ENCODE data around the gene CAPN3.
A peak's percentile ranks its signal among the peaks of the same experiment; 100 is the strongest.

The CAPN3 gene

GRCh38 chr15:42363942-42364341 is 4.6 kb downstream of the CAPN3 start:
- DNase-seq (ENCODE audit: low read depth in 1 of 2, low spot score in 1 of 2) = no peak
- H3K27me3 ChIP-seq (ENCODE audit: insufficient read depth, poor library complexity, severe bottlenecking) = no peaks in the 10 kb centered on the region
- H3K4me3 ChIP-seq (replicated peaks; ENCODE audit: insufficient read depth, low read length) = no peak overlapping the region
- no peak overlapping the region for H3K27ac ChIP-seq (replicated peaks)
- TF ChIP-seq, protein P1, sequence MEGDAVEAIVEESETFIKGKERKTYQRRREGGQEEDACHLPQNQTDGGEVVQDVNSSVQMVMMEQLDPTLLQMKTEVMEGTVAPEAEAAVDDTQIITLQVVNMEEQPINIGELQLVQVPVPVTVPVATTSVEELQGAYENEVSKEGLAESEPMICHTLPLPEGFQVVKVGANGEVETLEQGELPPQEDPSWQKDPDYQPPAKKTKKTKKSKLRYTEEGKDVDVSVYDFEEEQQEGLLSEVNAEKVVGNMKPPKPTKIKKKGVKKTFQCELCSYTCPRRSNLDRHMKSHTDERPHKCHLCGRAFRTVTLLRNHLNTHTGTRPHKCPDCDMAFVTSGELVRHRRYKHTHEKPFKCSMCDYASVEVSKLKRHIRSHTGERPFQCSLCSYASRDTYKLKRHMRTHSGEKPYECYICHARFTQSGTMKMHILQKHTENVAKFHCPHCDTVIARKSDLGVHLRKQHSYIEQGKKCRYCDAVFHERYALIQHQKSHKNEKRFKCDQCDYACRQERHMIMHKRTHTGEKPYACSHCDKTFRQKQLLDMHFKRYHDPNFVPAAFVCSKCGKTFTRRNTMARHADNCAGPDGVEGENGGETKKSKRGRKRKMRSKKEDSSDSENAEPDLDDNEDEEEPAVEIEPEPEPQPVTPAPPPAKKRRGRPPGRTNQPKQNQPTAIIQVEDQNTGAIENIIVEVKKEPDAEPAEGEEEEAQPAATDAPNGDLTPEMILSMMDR (IDR thresholded peaks at IDR 0.05; ENCODE audit: insufficient read depth, low read length) = no peak
- TF ChIP-seq SPI1 (IDR thresholded peaks at IDR 0.05; ENCODE audit: borderline replicate concordance, low read depth) (no peak), GABPA (IDR thresholded peaks at IDR 0.05; ENCODE audit: low read depth) (no peak), POLR2AphosphoS5 (IDR thresholded peaks at IDR 0.05; ENCODE audit: low read depth) (no peak)
- TF ChIP-seq, protein P2, sequence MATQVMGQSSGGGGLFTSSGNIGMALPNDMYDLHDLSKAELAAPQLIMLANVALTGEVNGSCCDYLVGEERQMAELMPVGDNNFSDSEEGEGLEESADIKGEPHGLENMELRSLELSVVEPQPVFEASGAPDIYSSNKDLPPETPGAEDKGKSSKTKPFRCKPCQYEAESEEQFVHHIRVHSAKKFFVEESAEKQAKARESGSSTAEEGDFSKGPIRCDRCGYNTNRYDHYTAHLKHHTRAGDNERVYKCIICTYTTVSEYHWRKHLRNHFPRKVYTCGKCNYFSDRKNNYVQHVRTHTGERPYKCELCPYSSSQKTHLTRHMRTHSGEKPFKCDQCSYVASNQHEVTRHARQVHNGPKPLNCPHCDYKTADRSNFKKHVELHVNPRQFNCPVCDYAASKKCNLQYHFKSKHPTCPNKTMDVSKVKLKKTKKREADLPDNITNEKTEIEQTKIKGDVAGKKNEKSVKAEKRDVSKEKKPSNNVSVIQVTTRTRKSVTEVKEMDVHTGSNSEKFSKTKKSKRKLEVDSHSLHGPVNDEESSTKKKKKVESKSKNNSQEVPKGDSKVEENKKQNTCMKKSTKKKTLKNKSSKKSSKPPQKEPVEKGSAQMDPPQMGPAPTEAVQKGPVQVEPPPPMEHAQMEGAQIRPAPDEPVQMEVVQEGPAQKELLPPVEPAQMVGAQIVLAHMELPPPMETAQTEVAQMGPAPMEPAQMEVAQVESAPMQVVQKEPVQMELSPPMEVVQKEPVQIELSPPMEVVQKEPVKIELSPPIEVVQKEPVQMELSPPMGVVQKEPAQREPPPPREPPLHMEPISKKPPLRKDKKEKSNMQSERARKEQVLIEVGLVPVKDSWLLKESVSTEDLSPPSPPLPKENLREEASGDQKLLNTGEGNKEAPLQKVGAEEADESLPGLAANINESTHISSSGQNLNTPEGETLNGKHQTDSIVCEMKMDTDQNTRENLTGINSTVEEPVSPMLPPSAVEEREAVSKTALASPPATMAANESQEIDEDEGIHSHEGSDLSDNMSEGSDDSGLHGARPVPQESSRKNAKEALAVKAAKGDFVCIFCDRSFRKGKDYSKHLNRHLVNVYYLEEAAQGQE (IDR thresholded peaks at IDR 0.05; ENCODE audit: insufficient replicate concordance, low read depth) = no peak

DNA sequence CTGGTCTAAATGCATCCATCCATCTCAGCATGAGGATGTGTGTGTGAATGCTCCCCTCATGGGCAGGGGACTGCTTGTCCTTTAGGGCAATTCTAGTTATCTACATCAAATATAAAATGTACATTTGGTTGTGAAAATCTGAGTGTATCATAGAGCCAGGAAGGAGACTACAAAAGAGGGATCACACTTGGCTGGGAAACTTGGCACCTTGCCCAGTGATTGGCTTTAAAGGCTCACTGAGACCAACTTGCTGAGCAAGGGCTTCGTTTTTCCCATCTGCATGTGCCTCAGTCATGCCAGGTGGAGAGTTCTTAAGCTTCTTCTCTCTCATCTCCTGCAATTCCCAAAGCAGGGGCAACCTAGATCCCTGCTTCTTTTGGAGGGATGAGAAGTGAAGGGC is 5.2 kb downstream of the CAPN3 start:
- TF ChIP-seq, protein P2 (IDR thresholded peaks at IDR 0.05; ENCODE audit: insufficient replicate concordance, low read depth) = no peak
- no peak for TF ChIP-seq GABPA (IDR thresholded peaks at IDR 0.05; ENCODE audit: low read depth)
- TF ChIP-seq SPI1 (IDR thresholded peaks at IDR 0.05; ENCODE audit: borderline replicate concordance, low read depth) = no peak
- TF ChIP-seq, protein P1 (IDR thresholded peaks at IDR 0.05; ENCODE audit: insufficient read depth, low read length) = no peak
- TF ChIP-seq POLR2AphosphoS5 (IDR thresholded peaks at IDR 0.05; ENCODE audit: low read depth) = no peak
- DNase-seq (ENCODE audit: low read depth in 1 of 2, low spot score in 1 of 2) = no peak
- Histone ChIP-seq H3K27me3 (ENCODE audit: insufficient read depth, poor library complexity, severe bottlenecking) (no peaks in the 10 kb centered on the region), H3K27ac (replicated peaks) (peak overlapping the region; percentile 66), H3K4me3 (replicated peaks; ENCODE audit: insufficient read depth, low read length) (no peak overlapping the region)

GRCh38 chr15:42365921-42366550 is 6.7 kb downstream of the CAPN3 start:
- no peak for TF ChIP-seq SPI1 (IDR thresholded peaks at IDR 0.05; ENCODE audit: borderline replicate concordance, low read depth)
- no peak for TF ChIP-seq GABPA (IDR thresholded peaks at IDR 0.05; ENCODE audit: low read depth)
- TF ChIP-seq, protein P2 (IDR thresholded peaks at IDR 0.05; ENCODE audit: insufficient replicate concordance, low read depth) = no peak
- TF ChIP-seq, protein P1 (IDR thresholded peaks at IDR 0.05; ENCODE audit: insufficient read depth, low read length) = no peak
- TF ChIP-seq POLR2AphosphoS5 (IDR thresholded peaks at IDR 0.05; ENCODE audit: low read depth) = no peak
- no peaks in the 10 kb centered on the region for H3K27me3 ChIP-seq (ENCODE audit: insufficient read depth, poor library complexity, severe bottlenecking)
- H3K4me3 ChIP-seq (replicated peaks; ENCODE audit: insufficient read depth, low read length) = no peak overlapping the region
- peak; percentile 33 to 45 for DNase-seq (ENCODE audit: low read depth in 1 of 2, low spot score in 1 of 2)
- peak overlapping the region; percentile 66 for H3K27ac ChIP-seq (replicated peaks)

All from HL-60 (cell line).